HG03066 (cell line): Measurements from ENCODE around the gene PLXNA3.

Experiments
- ATAC-seq: cut with Tn5 transposase; IDR thresholded peaks from one replicate; pipeline ENCODE4 v1.9.1; 2021; ENCODE audit warnings: low read depth; ENCODE audit not compliant: unreplicated experiment

PLXNA3 gene

GRCh38 chrX:154458116-154458953 is at the start of gene PLXNA3:
Gene PLXNA3, plus strand, starts transcription at chrX:154458281. Its CDS starts 1,903 bp downstream, at chrX:154460184.
- peak; percentile 57 for ATAC-seq

GRCh38 chrX:154408659-154409221 is 49.3 kb upstream of the PLXNA3 start:
- no peak for ATAC-seq

GRCh38 chrX:154409222-154409871 is 48.7 kb upstream of the PLXNA3 start, which contains the start of gene DNASE1L1:
Gene DNASE1L1, minus strand, starts transcription at chrX:154409254. Its CDS starts 3,686 bp downstream, at chrX:154405568.
- no peak for ATAC-seq

GRCh38 chrX:154411981-154412340 is 46.1 kb upstream of the PLXNA3 start:
- ATAC-seq: peak; percentile 59

DNA sequence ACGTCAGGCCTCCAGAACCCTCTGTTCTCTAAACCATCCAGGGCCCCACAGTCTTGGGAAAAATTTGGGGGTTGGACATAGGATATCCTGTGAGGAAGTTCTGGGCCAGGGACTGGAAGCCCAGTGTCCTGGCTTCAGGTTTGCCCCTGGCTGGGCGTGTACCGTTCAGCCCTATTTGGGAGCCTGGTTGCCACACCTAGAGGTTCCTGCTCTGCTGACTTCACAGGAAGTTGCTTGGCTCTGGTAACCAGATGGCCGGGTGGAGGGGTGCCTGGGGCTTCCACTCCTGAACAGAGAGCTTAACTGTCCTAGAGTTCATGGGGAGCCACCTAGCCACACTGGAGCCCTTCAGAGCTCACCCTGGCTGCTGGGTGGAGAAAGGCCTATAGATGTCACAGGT is 45.6 kb upstream of the PLXNA3 start:
- ATAC-seq: no peak

GRCh38 chrX:154413142-154413541 is 44.9 kb upstream of the PLXNA3 start:
- ATAC-seq: no peak

GRCh38 chrX:154417157-154417556 is 40.9 kb upstream of the PLXNA3 start:
- no peak for ATAC-seq

GRCh38 chrX:154419189-154419588 is 38.9 kb upstream of the PLXNA3 start:
- no peak for ATAC-seq

DNA sequence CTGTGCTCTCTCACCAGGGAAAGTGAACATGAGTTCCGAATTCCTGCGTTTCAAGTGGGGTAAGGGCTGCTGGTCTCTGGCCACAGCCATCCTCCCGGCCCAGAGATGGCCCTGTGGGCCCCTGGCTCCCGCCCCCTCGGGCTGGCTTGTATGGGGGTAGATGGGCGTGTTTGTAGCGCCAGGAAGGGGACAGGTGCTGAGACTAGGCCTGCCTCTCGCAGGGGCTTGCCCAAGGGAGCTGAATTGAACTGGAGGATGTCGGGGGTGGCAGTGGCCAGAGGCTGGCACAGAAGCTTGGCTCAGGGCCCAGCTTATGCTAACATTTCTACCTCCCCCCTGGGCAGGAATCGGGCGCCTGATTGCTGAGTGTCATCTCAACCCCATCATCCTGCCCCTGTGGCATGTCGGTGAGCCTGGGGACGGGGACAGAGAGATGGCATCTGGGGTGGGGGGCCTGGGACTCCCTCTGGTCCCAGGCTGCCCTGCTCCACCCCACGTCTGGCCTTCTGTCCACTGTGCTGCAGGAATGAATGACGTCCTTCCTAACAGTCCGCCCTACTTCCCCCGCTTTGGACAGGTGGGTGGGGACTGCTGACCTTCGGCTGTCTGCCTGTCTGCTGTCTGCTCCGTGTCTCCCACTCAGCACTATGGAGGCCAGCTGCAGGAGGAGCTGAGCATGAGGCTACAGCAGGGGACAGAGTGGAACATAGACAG is 38.2 kb upstream of the PLXNA3 start:
- ATAC-seq: no peak

DNA sequence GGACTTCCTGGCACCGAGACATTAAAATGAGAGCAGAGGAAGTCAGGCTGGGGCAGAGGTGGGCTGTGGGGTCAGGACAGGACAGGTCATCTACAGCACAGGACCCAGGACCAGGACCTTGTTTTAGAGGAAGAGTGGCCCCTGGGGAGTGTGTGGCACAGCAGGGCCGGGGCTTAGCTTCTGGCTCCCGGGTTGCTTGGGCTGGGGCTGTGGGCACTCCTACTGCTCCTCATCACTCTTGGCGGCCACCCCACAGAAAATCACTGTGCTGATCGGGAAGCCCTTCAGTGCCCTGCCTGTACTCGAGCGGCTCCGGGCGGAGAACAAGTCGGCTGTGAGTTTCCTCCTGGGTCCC is 37.7 kb upstream of the PLXNA3 start:
- ATAC-seq: no peak

- no peak for ATAC-seq
Measured at GRCh38 chrX:154426916-154427770, 30.9 kb upstream of the PLXNA3 start.

- peak; percentile 99 for ATAC-seq
Measured at GRCh38 chrX:154428176-154429171, 29.6 kb upstream of the PLXNA3 start, which contains the start of gene ATP6AP1. Gene ATP6AP1, plus strand, starts transcription at chrX:154428677. Its CDS starts 16 bp downstream, at chrX:154428693.

- no peak for ATAC-seq
Measured at GRCh38 chrX:154429711-154430110, 28.4 kb upstream of the PLXNA3 start.

DNA sequence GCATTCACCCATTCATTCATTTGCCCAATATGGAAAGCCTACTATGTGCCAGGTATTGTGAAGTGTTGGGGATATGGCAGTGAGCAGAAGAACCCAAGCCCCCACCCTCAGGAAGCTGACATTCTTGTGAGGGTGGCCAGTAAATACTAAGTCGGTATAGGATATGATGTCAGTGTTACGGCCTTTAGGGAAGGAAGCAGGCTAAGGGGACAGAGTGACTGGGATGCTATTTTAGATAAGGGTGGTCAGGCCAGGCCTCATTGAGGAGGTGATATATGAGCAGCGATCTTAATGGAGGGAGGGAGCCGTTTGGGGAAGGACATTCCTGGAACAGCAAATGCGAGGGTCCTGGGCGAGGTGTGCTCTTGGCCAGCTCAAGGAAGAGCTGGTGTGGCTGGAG is 27.6 kb upstream of the PLXNA3 start:
- ATAC-seq: no peak

DNA sequence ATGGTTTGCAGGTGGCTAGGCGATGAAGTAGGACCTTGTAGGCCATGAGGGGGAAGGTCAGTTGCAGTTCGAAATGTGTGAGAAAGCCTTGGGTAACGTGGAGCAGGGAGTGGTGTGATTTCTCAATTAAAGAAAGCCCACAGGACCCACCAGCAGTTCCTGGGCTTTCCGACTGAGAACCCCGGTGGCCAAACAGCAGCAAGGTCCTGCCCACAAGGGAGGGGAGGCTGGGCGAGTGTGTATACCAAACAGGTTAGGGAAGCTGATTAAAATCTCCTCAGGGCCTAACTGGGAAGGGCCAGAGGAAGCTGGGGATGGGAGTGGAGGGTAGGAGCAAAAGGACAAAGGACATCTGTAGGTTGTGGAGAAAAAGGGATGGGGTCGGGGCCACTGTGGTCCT is 27.2 kb upstream of the PLXNA3 start:
- ATAC-seq: no peak

- no peak for ATAC-seq
Measured at GRCh38 chrX:154431341-154431740, 26.7 kb upstream of the PLXNA3 start.

DNA sequence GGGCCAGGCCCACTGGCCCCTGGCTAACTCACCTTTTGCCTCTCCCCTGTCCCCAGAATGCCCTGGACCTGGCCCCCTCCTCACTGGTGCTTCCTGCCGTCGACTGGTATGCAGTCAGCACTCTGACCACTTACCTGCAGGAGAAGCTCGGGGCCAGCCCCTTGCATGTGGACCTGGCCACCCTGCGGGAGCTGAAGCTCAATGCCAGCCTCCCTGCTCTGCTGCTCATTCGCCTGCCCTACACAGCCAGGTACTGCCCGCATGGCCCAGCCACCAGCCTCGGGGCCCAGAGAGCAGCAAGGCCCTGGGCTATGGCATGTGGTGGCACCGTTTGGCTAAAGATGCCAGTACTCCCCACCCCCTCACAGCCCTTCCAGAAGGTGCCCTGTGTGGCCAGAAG is 25.9 kb upstream of the PLXNA3 start:
- ATAC-seq: no peak

DNA sequence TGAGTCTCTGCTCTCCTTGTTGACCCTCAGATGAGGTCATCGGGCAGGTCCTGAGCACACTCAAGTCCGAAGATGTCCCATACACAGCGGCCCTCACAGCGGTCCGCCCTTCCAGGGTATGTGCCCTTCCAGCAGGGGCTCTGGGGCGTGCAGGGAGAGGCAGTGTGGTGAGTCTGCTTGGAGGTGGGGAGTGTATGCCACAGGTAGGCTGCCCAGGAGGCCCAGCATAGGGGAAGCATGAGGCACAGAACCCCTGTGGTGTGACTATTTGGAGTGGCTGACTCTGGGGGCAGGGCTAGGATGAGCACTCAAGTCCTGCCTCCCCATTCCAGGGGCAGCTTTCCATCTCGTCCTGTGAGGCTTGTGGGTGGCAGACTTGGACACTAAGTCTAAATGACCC is 24.5 kb upstream of the PLXNA3 start:
- no peak for ATAC-seq
